AG10803 (cell line): ENCODE results near the gene WFIKKN1.
A peak's percentile ranks its signal among the peaks of the same experiment; 100 is the strongest.

Experiments
- DNase-seq: peaks from one replicate; pipeline ENCODE4 v3.0.0; 2010; ENCODE audit warnings: low read depth
- H3K4me3 ChIP-seq: 2 replicates; pipeline ENCODE4 v1.5.1; 2011; ENCODE audit warnings: mild to moderate bottlenecking, low read length, control low read depth
- TF ChIP-seq, protein P1 (sequence below): conservative IDR thresholded peaks from 2 replicates; pipeline ENCODE4 v1.5.1; 2011; ENCODE audit warnings: mild to moderate bottlenecking, low read length, control low read depth, inconsistent platforms

The WFIKKN1 gene

GRCh38 chr16:669666-670065 is 38.9 kb downstream of the WFIKKN1 start:
- TF ChIP-seq, protein P1, sequence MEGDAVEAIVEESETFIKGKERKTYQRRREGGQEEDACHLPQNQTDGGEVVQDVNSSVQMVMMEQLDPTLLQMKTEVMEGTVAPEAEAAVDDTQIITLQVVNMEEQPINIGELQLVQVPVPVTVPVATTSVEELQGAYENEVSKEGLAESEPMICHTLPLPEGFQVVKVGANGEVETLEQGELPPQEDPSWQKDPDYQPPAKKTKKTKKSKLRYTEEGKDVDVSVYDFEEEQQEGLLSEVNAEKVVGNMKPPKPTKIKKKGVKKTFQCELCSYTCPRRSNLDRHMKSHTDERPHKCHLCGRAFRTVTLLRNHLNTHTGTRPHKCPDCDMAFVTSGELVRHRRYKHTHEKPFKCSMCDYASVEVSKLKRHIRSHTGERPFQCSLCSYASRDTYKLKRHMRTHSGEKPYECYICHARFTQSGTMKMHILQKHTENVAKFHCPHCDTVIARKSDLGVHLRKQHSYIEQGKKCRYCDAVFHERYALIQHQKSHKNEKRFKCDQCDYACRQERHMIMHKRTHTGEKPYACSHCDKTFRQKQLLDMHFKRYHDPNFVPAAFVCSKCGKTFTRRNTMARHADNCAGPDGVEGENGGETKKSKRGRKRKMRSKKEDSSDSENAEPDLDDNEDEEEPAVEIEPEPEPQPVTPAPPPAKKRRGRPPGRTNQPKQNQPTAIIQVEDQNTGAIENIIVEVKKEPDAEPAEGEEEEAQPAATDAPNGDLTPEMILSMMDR: no peak
- peak overlapping the region; percentile 74; the same call in 1 of the 2 replicates for H3K4me3 ChIP-seq
- DNase-seq: no peak

- TF ChIP-seq, protein P1: no peak
- DNase-seq: no peak
- no peak overlapping the region for H3K4me3 ChIP-seq
These were observed 39.9 kb downstream of the WFIKKN1 start for GRCh38 chr16:670485-671352.

DNA sequence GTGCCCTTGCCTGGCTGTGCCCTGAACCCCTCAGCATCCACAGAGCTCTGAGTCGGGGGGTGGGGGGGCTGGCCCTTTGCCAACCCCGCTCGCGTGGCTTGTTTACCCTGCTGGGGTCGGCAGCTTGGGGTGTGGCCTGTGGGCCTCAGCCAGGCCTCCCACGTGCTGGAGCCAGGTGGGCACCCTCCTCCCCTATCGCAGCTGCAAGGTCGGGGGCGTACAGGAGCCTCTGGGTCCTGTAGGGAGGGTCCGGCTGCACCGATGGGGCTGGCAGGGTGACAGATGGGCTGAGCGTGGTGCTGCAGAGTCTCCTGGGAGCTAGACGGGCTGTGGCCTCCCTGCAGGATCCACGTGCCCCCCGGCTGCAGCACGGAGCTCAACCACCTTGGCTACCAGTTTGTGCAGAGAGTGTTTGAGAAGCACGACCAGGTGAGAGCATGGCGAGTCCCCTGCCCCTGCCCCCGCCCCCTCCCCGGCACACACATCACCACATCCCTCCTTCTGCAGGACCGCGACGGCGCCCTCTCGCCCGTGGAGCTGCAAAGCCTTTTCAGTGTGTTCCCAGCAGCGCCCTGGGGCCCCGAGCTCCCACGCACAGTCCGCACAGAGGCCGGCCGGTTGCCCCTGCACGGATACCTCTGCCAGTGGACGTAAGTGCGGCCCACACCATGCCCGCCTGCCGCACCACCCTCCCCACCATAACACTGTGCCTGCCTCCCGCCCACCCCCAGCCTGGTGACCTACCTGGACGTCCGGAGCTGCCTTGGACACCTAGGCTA is 40.8 kb downstream of the WFIKKN1 start:
- H3K4me3 ChIP-seq: no peak overlapping the region
- TF ChIP-seq, protein P1: no peak
- DNase-seq: no peak

DNA sequence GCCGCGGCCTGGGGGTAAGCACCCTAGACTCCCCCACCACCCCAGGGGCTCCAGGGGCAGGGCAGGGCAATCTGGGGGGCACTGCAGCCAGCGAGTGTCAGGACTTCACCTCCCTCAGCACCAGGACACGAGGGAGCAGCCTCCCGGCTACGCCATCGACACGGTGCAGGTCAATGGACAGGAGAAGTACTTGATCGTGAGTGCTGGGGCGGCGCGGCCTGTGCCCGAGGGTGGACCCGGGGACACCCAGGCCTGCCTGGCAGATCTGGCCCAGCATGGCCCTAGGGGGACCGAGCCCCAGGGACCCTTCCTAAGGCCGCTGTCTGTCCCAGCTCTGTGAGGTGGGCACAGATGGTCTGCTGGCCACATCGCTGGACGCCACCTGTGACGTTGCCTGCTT is 41.6 kb downstream of the WFIKKN1 start:
- TF ChIP-seq, protein P1: no peak

GRCh38 chr16:672851-673250 is 42.1 kb downstream of the WFIKKN1 start:
- TF ChIP-seq, protein P1: no peak
- no peak overlapping the region for H3K4me3 ChIP-seq
- no peak for DNase-seq

More for the DNA sequence above, 41.6 kb downstream of the WFIKKN1 start:
- H3K4me3 ChIP-seq: no peak overlapping the region
- DNase-seq: no peak

DNA sequence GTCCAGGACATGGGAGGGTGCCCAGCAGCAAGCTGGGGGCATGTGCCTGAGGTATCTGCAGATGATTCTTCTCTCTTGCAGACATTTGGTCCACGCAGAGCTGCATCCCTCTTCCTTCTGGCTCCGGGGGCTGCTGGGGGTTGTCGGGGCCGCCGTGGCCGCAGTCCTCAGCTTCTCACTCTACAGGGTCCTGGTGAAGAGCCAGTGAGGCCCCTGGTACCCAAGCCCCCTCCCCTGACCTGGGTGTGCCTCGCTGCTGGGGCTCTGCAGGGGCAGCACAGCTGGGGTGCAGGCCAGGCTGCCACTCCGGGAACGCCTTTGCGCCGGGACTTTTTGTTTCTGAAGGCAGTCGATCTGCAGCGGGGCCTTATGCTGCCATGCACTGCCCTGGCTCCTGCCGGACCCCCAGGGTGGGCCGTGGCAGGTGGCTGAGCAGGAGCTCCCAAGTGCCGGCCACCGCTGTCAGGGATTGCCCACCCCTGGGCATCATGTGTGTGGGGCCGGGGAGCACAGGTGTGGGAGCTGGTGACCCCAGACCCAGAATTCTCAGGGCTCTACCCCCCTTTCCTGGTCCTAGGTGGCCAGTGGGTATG is 42.7 kb downstream of the WFIKKN1 start:
- H3K4me3 ChIP-seq: no peak overlapping the region
- TF ChIP-seq, protein P1: no peak
- DNase-seq: no peak
